ENCODE data around the gene LINS1.

The LINS1 gene, protein sequence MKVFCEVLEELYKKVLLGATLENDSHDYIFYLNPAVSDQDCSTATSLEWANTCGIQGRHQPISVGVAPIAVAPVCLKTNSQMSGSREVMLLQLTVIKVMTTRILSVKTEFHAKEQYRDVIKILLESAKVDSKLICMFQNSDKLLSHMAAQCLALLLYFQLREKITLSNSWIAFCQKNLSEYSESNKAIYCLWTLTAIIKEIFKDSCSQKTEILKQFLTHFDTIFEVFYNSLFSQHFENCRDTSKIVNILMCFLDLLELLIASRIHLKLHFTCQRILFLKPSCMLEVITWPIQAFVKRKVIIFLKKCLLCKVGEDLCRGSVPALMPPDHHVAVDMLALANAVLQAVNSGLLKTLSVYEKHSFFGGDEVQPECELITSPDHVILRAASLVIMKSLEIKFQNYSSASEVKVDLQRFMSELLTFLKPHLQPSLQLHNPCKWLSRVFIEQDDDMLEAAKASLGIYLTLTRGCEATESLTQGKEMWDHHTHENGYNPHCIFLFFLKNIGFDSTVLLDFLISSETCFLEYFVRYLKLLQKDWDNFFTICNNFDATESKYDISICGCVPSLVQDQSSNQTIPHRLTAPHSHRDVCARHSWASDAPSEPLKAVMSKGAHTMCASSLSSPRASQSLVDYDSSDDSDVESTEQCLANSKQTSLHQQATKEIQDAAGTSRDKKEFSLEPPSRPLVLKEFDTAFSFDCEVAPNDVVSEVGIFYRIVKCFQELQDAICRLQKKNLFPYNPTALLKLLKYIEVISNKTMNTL

DNA sequence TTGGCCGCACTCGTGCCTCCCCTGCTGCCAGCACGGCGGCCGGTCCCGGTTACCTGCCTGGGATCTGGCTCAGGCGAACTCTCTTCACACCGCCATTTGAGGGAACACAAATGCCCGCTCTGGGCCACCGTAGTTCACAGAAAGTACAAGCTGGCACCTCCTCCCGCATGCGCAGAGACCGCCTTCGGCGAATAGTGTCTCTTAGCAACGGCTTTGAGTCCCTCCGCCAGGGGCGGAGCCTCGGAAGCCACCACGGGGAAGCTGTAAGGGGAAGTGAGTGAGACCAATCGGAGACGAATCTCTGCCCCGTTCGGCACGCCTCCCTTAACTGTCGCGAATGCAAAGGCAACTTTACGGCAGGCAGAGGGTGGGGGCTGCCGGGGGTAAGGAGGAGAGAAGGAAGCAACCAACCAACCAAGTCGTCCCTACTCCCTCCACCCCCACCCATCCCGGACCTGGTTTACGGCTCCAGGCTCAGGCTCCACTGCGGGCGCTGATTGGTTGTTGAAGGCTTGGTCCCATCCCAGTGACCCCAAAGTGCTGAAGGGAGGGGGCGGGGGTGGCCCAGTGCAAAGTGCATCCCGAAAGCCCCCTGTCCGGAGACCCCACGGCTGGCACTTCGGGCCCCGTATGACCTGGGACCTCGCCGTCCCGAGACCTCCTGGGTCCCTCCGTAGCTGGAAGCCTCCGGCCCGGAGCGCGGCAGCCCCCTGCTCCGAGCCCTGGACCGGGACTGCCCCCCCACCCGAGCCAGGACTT lies at the start of gene LINS1, which contains the start of gene ASB7:
LINS1 (minus strand) TSS at position 121 of the 759 bp plus-strand sequence. CDS start 21,342 bp downstream, outside the sequence.
ASB7 (plus strand) TSS at position 526 of the 759 bp plus-strand sequence. CDS start 9,628 bp downstream, outside the sequence.
- peak; percentile 100 for DNase-seq

GRCh38 chr15:100651253-100651652 lies 49.3 kb upstream of the LINS1 start:
- DNase-seq: no peak

- no peak for DNase-seq
Measured at GRCh38 chr15:100650685-100651084, 48.7 kb upstream of the LINS1 start.

DNA sequence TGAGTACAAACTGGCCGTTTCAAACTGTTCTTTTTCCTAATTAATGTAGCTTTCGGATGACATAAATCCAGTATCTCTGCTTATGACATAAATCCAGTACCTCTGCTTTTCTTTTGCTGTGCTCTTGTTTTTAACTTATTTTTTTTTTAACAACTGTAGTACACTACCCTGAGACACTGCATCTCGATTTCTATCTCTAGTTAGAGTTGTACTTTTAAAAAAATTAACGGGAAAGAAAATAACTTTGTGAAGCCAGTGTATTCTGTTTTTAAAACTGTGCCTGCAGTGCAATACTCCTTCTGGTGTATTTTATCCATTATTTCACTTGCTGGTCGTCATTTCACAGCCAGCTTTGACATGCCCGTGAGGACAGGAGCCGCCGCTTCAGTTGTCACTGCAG lies 47.0 kb upstream of the LINS1 start:
- no peak for DNase-seq

DNA sequence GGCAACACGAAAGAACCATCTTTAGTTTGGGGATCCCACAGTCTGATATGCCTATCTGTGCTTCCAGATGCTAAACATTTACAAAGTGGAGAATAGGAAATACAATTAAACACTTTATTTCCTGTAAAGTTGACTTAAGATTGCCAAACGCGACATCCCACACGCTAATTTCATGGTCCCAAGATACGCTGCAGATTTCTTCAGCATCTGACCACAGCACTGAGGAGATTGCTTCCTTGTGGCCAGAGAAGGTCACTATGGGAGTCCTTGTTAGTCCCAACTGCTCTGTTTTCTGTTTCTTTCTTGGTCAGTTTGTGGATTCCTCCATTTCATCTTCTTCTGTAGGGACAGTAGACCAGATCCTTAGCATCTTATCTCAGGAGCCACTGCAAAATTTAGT lies 43.7 kb upstream of the LINS1 start:
- no peak for DNase-seq

GRCh38 chr15:100642950-100643338 lies 41.0 kb upstream of the LINS1 start:
- DNase-seq: no peak

DNA sequence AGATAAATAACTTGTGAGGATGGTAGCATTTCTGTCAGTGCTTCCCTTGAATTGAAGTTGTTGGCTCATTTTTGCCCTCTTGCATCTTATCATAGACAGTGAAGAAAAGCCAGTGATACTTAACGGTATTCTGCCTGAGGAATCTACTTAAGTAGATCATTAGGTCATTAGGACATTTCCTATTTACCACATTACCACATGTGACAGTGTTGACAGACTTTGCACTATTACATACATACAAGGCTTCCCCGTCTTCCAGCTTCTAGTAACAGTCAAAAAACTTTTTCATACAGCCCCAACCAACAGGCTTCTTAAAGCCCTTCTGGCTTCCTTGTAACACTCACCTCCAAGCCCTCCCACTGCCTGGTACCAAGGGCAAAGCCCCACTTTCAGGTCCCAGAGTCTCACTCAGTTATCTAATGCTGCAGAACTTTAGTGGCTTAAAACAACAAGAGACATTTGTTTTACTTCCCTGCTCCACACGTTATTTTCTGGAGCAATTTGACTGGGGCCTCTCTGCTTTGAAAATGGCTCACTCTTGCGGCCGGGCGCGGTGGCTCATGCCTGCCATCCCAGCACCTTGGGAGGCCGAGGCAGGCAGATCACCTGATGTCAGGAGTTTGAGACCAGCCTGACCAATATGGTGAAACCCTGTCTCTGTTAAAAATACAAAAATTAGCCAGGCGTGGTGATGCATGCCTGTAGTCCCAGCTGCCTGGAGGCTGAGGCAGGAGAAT lies 40.4 kb upstream of the LINS1 start:
- DNase-seq: no peak

GRCh38 chr15:100638177-100638730 lies 36.3 kb upstream of the LINS1 start:
- no peak for DNase-seq

DNA sequence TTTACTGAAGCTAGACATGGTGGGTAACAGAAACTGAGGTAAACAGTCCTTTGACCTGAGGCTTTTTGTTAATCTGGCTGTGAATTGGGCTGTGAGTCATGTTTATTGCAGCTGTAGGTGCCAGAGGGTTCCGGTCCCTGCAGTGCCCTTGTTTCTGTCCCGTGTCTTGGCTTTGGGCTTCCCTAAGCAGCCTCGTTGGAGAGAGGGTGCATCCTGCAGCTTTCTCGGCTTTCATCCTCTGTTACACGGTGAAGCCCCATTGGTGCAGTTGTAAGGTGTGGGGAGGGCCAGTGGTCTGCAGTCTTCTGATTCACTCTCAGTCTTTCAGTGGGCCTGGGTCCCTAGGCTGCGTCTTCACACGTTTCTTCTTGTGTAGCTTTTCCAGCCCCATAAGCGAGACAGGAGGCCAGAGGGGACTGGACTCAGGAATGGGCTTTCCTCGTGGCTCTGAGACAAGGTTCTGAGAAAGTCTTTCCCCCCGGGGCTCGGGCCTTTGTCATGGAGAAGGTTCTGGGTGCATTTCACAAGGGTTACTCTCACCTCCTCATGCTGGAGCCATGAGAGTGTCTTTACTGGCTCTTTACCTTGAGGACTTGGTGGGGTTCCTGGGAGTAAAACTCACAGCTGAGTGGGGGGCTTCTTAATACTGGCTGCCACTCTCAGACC lies 33.6 kb upstream of the LINS1 start:
- no peak for DNase-seq

DNA sequence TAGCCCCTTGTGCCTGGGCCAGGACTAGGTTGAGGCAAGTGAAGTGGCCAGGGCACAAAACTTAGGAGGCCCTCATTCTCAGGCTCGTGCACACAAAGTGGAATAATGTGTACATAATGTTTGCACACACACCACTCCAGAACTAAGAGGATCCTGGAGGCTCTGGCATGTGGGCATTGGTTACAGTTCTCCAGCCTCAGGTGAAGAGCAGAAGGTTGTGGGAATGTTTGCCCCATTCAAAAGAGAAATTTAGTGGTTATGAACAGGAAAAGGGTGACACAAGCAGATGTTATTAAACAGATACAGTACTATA lies 31.7 kb upstream of the LINS1 start:
- no peak for DNase-seq

- DNase-seq: no peak
Measured at GRCh38 chr15:100631831-100632230, 29.8 kb upstream of the LINS1 start.

GRCh38 chr15:100628746-100629145 lies 26.8 kb upstream of the LINS1 start:
- no peak for DNase-seq

DNA sequence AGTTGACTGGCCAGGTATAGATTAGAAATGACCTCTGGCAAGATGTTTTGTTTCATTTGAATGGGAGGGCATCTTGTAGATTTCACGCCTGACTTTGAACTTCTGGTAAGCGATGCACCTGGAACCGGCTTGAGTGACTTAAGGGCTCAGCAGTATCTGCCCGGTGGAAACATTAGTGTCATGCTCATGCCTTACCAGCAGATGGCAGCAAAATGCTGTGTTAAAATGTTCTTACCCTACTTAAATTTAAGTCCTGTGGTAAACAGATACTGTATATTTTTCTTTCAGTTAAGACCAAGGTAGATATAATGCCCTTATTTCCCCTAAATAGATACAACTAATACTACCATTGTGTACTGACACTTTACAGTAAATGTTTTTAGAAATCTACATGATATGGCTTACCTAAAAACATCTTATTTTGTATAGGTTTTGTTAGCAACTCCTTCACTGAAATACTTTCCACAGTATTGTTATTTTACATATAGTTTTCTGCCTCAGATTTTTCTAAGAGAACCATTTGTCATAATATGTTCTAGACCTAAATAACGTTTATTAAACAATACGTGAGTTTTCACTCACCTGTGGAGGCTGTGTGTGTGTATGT lies 25.9 kb upstream of the LINS1 start:
- peak; percentile 68 for DNase-seq

DNA sequence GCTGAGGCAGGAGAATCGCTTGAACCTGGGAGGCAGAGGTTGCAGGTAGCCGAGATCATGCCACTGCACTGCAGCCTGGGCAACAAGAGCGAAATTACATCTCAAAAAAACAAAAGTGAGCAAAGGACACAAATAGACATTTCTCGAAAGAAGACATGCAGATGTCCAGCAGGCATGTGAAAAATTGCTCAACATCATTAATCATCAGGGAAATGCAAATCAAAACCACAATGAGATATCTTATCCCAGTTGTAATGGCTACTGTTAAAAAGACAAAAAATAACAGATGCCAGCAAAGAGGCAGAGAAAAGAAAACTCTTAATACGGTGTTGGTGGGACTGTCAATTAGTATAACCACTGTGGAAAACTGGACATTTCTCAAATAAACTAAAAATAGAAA lies 21.3 kb upstream of the LINS1 start:
- no peak for DNase-seq

DNA sequence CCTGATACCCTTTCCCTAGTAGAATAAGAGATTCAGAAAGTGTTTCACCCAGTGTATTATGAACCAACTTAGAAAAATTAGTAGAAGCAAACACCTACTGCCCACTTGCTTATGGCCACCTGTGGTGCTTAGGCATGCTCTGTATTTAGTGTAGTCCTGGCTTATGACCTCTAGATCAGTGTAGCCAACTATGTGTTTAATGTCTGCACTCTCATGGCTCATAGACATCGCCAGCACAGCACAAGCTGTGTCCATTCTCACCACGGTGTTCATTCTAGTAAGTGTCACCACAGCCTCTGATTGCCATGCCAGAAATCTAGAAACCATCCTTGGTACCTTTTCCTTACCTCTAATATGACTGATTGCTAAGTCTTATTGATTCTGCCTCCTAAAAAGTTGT lies 14.7 kb upstream of the LINS1 start:
- DNase-seq: no peak

DNA sequence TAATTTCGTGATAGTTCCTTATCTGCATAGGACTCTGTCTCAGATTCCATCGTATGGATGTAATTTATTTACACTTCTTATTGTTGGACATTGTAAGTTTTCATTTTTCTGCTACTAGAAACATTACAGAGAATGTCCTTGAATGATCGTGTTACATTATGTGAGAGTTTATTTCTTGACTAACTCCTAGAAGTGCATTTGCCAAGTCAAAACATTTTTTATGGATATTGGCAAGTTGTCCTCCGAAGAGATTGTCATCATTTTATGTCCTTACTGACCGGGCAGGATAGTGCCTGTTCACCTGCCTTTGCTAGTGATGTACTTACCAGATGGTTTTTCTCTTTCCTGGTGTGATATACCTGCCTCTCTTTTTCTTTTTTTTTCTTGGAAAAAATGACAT lies 13.8 kb upstream of the LINS1 start:
- DNase-seq: no peak

DNA sequence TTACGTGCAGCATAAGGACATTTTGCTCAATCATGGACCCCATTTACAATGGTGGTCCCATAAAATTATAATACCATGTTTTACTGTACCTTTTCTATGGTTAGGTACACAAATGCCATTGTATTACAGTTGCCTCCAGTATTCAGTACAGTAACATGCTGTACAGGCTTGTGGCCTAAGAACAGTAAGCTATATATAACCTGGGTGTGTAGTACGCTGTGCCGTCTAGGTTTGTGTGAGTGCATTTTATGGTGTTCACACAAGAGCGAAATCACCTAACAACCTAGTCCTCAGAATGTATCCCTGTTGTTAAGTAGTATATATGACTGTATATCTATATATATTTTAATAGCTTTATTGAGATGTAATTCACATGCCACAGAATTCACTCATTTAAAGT lies 12.9 kb upstream of the LINS1 start:
- DNase-seq: no peak

GRCh38 chr15:100614336-100614735 lies 12.4 kb upstream of the LINS1 start:
- no peak for DNase-seq

GRCh38 chr15:100613208-100613607 lies 11.2 kb upstream of the LINS1 start:
- DNase-seq: no peak

GRCh38 chr15:100612539-100612938 lies 10.6 kb upstream of the LINS1 start:
- DNase-seq: no peak

DNA sequence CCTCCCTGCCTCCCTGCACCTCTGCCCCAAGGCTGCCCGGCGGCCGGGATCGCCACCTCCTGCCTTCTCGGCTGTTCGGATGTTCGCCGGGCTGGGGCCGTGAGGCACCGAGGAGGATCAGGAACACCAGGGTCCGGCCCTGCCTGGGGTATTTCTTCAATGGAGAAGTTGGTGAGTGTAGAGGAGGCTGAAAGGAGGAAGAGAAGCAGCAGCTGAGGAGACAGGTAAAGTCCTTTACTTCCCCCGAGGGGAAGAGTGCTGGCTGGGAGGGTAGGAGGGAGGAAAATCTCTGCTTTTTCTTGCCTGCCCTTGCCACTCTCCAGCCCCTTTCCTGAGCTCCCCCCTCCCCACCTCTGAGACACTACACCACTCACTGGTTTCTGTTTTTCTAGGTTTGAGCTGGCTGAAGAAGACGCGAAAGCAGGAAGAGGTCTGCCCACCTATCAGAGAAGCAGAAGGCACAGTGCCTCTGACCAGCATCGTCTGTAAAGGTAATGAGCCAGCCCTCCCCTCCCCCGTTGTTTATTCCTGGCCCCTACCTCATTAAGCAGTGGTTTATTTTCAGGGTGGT lies 924 bp upstream of the LINS1 start:
- peak; percentile 65 for DNase-seq
